ENCODE measurements around the gene CREB3L4. TPM values are rescaled to one million over a fixed set of nuclear protein-coding genes. Genes with fewer than 3 reads are reported as not detected.

Gene CREB3L4
- total and polyA plus RNA-seq, 2 of the 13 experiments (the other 11 are each of a cell fraction or from before 2014, with no cell fraction given) = 9.9 to 18.7 TPM

DNA sequence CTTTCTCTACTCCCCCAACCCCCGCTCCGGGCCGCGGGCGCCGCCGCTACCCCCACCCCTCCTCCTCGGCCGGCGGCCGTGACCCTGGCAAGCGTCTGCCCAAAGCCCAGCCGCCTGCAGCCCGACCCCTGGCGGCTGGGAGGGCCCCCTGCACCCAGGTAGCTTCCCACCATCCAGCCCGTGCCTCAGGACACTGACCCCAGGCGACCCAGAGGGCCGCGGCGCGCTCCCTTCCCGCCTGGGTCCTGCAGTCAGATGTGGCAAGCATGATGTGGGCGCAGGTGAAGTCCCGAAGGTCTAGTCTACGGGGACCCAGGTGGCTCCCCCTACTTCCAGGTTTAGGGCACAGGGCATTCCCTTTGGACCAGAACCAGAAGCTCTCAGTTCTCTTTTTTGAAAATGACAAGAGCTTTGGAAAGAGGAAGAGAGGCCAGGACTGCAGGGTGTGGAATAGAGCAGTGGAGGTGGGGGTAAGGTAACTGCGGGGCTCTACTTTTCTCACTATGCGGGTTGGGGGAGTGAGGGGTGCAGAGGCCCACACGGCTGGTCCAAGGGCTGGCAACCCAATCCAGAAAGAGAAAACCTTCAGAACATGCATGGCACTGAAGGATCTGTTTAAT, 21.0 kb upstream of the CREB3L4 start, which contains the start of gene DENND4B (continued):
- TF ChIP-seq ZNF614 (CRISPR knock-in tag; IDR thresholded peaks at IDR 0.05; ENCODE audit: borderline replicate concordance) (peak; percentile 56; the same call in 1 of the 2 replicates), GATA4 (IDR thresholded peaks at IDR 0.05; ENCODE audit: borderline replicate concordance, low read depth) (no peak), ZNF124 (CRISPR knock-in tag; IDR thresholded peaks at IDR 0.05) (peak; percentile 63; the same call in 1 of the 2 replicates), ESRRA (CRISPR knock-in tag; IDR thresholded peaks at IDR 0.05; ENCODE audit: low read depth) (peak; percentile 76), ZNF138 (CRISPR knock-in tag; IDR thresholded peaks at IDR 0.05; ENCODE audit: low read depth) (0 out of 2 replicates have a peak, but pooled peaks have one; percentile 72), MTA1 (CRISPR knock-in tag; IDR thresholded peaks at IDR 0.05; ENCODE audit: borderline replicate concordance) (peak; percentile 58; the same call in 1 of the 2 replicates), NR2F1 (CRISPR knock-in tag; IDR thresholded peaks at IDR 0.05) (peak; percentile 52 to 64; a peak in 3 of 4 replicates), ZNF605 (CRISPR knock-in tag; IDR thresholded peaks at IDR 0.05) (no peak), PHF5A (CRISPR knock-in tag; IDR thresholded peaks at IDR 0.05; ENCODE audit: low read depth, unreplicated experiment) (peak; percentile 43), AGO1 (IDR thresholded peaks at IDR 0.05; ENCODE audit: low read depth, low read length, poor library complexity, severe bottlenecking) (peak; percentile 66), THAP11 (CRISPR knock-in tag; IDR thresholded peaks at IDR 0.05) (peak; percentile 87), ZNF556 (CRISPR knock-in tag; IDR thresholded peaks at IDR 0.05; ENCODE audit: borderline replicate concordance) (peak; percentile 83), ZNF451 (CRISPR knock-in tag; IDR thresholded peaks at IDR 0.05) (peak; percentile 91; the same call in 1 of the 2 replicates)
- TF ChIP-seq, protein P1, sequence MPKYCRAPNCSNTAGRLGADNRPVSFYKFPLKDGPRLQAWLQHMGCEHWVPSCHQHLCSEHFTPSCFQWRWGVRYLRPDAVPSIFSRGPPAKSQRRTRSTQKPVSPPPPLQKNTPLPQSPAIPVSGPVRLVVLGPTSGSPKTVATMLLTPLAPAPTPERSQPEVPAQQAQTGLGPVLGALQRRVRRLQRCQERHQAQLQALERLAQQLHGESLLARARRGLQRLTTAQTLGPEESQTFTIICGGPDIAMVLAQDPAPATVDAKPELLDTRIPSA (CRISPR knock-in tag; IDR thresholded peaks at IDR 0.05; ENCODE audit: borderline replicate concordance) = 0 out of 2 replicates have a peak, but pooled peaks have one; percentile 61
- TF ChIP-seq, protein P2, sequence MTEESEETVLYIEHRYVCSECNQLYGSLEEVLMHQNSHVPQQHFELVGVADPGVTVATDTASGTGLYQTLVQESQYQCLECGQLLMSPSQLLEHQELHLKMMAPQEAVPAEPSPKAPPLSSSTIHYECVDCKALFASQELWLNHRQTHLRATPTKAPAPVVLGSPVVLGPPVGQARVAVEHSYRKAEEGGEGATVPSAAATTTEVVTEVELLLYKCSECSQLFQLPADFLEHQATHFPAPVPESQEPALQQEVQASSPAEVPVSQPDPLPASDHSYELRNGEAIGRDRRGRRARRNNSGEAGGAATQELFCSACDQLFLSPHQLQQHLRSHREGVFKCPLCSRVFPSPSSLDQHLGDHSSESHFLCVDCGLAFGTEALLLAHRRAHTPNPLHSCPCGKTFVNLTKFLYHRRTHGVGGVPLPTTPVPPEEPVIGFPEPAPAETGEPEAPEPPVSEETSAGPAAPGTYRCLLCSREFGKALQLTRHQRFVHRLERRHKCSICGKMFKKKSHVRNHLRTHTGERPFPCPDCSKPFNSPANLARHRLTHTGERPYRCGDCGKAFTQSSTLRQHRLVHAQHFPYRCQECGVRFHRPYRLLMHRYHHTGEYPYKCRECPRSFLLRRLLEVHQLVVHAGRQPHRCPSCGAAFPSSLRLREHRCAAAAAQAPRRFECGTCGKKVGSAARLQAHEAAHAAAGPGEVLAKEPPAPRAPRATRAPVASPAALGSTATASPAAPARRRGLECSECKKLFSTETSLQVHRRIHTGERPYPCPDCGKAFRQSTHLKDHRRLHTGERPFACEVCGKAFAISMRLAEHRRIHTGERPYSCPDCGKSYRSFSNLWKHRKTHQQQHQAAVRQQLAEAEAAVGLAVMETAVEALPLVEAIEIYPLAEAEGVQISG (CRISPR knock-in tag; IDR thresholded peaks at IDR 0.05) = peak; percentile 98
- TF ChIP-seq, protein P3, sequence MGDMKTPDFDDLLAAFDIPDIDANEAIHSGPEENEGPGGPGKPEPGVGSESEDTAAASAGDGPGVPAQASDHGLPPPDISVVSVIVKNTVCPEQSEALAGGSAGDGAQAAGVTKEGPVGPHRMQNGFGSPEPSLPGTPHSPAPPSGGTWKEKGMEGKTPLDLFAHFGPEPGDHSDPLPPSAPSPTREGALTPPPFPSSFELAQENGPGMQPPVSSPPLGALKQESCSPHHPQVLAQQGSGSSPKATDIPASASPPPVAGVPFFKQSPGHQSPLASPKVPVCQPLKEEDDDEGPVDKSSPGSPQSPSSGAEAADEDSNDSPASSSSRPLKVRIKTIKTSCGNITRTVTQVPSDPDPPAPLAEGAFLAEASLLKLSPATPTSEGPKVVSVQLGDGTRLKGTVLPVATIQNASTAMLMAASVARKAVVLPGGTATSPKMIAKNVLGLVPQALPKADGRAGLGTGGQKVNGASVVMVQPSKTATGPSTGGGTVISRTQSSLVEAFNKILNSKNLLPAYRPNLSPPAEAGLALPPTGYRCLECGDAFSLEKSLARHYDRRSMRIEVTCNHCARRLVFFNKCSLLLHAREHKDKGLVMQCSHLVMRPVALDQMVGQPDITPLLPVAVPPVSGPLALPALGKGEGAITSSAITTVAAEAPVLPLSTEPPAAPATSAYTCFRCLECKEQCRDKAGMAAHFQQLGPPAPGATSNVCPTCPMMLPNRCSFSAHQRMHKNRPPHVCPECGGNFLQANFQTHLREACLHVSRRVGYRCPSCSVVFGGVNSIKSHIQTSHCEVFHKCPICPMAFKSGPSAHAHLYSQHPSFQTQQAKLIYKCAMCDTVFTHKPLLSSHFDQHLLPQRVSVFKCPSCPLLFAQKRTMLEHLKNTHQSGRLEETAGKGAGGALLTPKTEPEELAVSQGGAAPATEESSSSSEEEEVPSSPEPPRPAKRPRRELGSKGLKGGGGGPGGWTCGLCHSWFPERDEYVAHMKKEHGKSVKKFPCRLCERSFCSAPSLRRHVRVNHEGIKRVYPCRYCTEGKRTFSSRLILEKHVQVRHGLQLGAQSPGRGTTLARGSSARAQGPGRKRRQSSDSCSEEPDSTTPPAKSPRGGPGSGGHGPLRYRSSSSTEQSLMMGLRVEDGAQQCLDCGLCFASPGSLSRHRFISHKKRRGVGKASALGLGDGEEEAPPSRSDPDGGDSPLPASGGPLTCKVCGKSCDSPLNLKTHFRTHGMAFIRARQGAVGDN (CRISPR knock-in tag; IDR thresholded peaks at IDR 0.05) = peak; percentile 64
- TF ChIP-seq, protein P4, sequence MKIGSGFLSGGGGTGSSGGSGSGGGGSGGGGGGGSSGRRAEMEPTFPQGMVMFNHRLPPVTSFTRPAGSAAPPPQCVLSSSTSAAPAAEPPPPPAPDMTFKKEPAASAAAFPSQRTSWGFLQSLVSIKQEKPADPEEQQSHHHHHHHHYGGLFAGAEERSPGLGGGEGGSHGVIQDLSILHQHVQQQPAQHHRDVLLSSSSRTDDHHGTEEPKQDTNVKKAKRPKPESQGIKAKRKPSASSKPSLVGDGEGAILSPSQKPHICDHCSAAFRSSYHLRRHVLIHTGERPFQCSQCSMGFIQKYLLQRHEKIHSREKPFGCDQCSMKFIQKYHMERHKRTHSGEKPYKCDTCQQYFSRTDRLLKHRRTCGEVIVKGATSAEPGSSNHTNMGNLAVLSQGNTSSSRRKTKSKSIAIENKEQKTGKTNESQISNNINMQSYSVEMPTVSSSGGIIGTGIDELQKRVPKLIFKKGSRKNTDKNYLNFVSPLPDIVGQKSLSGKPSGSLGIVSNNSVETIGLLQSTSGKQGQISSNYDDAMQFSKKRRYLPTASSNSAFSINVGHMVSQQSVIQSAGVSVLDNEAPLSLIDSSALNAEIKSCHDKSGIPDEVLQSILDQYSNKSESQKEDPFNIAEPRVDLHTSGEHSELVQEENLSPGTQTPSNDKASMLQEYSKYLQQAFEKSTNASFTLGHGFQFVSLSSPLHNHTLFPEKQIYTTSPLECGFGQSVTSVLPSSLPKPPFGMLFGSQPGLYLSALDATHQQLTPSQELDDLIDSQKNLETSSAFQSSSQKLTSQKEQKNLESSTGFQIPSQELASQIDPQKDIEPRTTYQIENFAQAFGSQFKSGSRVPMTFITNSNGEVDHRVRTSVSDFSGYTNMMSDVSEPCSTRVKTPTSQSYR (CRISPR knock-in tag; IDR thresholded peaks at IDR 0.05; ENCODE audit: borderline replicate concordance) = peak; percentile 78; the same call in 1 of the 2 replicates

Data from HepG2 (cell line).